ENCODE results near the gene CRISP2. TPM values are rescaled to one million over a fixed set of nuclear protein-coding genes. Genes with fewer than 3 reads are reported as not detected.

Gene CRISP2
- total and polyA plus RNA-seq, 4 donors = 0.28 TPM; not detected in 3

- no peaks in the 10 kb centered on the region for H3K4me1 ChIP-seq (ENCODE audit: control insufficient read depth in 4 of 4, insufficient read depth in 4 of 4, low read length in 3 of 4)
- no peaks in the 10 kb centered on the region for H3K36me3 ChIP-seq (ENCODE audit: control insufficient read depth in 4 of 4, insufficient read depth in 3 of 4, low read depth in 1 of 4, low read length in 3 of 4)
- H3K27me3 ChIP-seq (ENCODE audit: control insufficient read depth in 4 of 4, insufficient read depth in 4 of 4, low read length in 3 of 4) = peaks cover 0 to 2% (median 0%) of the 10 kb centered on the region in 4 donors
- H3K4me3 ChIP-seq (ENCODE audit: low read depth in 1 of 3, low read length in 3 of 3) = no peak overlapping the region
- no peak for DNase-seq (ENCODE audit: low spot score)
- no peak overlapping the region for H3K27ac ChIP-seq (ENCODE audit: low read depth in 1 of 2, low read length in 2 of 2)
- no peaks in the 10 kb centered on the region for H3K9me3 ChIP-seq (ENCODE audit: control insufficient read depth in 4 of 4, low read length in 3 of 4)
- no peak overlapping the region for H3K9ac ChIP-seq (ENCODE audit: low read depth in 1 of 2, low read length in 2 of 2)
- no peak for TF ChIP-seq ZBTB33 (IDR thresholded peaks at IDR 0.05)
- no peak for TF ChIP-seq JUND (IDR thresholded peaks at IDR 0.05)
- no peak for TF ChIP-seq REST (IDR thresholded peaks at IDR 0.05)
- no peak for TF ChIP-seq RXRA (IDR thresholded peaks at IDR 0.05)
- TF ChIP-seq TAF1 (conservative IDR thresholded peaks at IDR 0.05) = no peak
- no peak for TF ChIP-seq FOXA2 (IDR thresholded peaks at IDR 0.05)
- no peak for TF ChIP-seq GABPA (IDR thresholded peaks at IDR 0.05 in 1 of 2, conservative IDR thresholded peaks at IDR 0.05 in 1 of 2)
- no peak for TF ChIP-seq RAD21 (IDR thresholded peaks at IDR 0.05)
- no peak for TF ChIP-seq YY1 (IDR thresholded peaks at IDR 0.05)
- 63% methylated on average over 4 of the region's 4 CpGs for WGBS
Measured at GRCh38 chr6:49736017-49736508, 22.7 kb upstream of the CRISP2 start.

GRCh38 chr6:49733680-49734079 is 20.3 kb upstream of the CRISP2 start:
- no peaks in the 10 kb centered on the region for H3K9me3 ChIP-seq (ENCODE audit: control insufficient read depth in 4 of 4, low read length in 3 of 4)
- DNase-seq (ENCODE audit: low spot score) = no peak
- H3K27ac ChIP-seq (ENCODE audit: low read depth in 1 of 2, low read length in 2 of 2) = no peak overlapping the region
- H3K9ac ChIP-seq (ENCODE audit: low read depth in 1 of 2, low read length in 2 of 2) = no peak overlapping the region
- TF ChIP-seq ATF3 (IDR thresholded peaks at IDR 0.05) (no peak), YY1 (IDR thresholded peaks at IDR 0.05) (no peak), JUND (IDR thresholded peaks at IDR 0.05) (no peak)
- H3K4me3 ChIP-seq (ENCODE audit: low read depth in 1 of 3, low read length in 3 of 3) = no peak overlapping the region
- H3K4me1 ChIP-seq (ENCODE audit: control insufficient read depth in 4 of 4, insufficient read depth in 4 of 4, low read length in 3 of 4) = no peaks in the 10 kb centered on the region
- no peaks in the 10 kb centered on the region for H3K36me3 ChIP-seq (ENCODE audit: control insufficient read depth in 4 of 4, insufficient read depth in 3 of 4, low read depth in 1 of 4, low read length in 3 of 4)
- peaks cover 0 to 2% (median 0%) of the 10 kb centered on the region in 4 donors for H3K27me3 ChIP-seq (ENCODE audit: control insufficient read depth in 4 of 4, insufficient read depth in 4 of 4, low read length in 3 of 4)
- 70% methylated on average over 2 of the region's 2 CpGs for WGBS

GRCh38 chr6:49732781-49733180 is 19.4 kb upstream of the CRISP2 start:
- WGBS = 84% methylated on average over 3 of the region's 3 CpGs
- H3K36me3 ChIP-seq (ENCODE audit: control insufficient read depth in 4 of 4, insufficient read depth in 3 of 4, low read depth in 1 of 4, low read length in 3 of 4) = no peaks in the 10 kb centered on the region
- no peak for TF ChIP-seq ZBTB33 (IDR thresholded peaks at IDR 0.05)
- TF ChIP-seq YY1 (IDR thresholded peaks at IDR 0.05) = no peak
- TF ChIP-seq RXRA (IDR thresholded peaks at IDR 0.05) = no peak
- TF ChIP-seq HNF4A (conservative IDR thresholded peaks at IDR 0.05) = no peak
- no peak for TF ChIP-seq MAX (IDR thresholded peaks at IDR 0.05)
- no peak for TF ChIP-seq RAD21 (IDR thresholded peaks at IDR 0.05)
- TF ChIP-seq REST (IDR thresholded peaks at IDR 0.05) = no peak
- no peak for TF ChIP-seq NR2F2 (IDR thresholded peaks at IDR 0.05)
- TF ChIP-seq EGR1 (IDR thresholded peaks at IDR 0.05; ENCODE audit: low read depth in 2 of 2) = no peak
- TF ChIP-seq TAF1 (conservative IDR thresholded peaks at IDR 0.05) = no peak
- no peak for TF ChIP-seq HNF4G (IDR thresholded peaks at IDR 0.05)
- TF ChIP-seq ATF3 (IDR thresholded peaks at IDR 0.05) = no peak

More at GRCh38 chr6:49732781-49733180, 19.4 kb upstream of the CRISP2 start:
- DNase-seq (ENCODE audit: low spot score) = no peak
- H3K9me3 ChIP-seq (ENCODE audit: control insufficient read depth in 4 of 4, low read length in 3 of 4) = no peaks in the 10 kb centered on the region
- H3K4me3 ChIP-seq (ENCODE audit: low read depth in 1 of 3, low read length in 3 of 3) = no peak overlapping the region
- peaks cover 0 to 2% (median 0%) of the 10 kb centered on the region in 4 donors for H3K27me3 ChIP-seq (ENCODE audit: control insufficient read depth in 4 of 4, insufficient read depth in 4 of 4, low read length in 3 of 4)
- no peak overlapping the region for H3K27ac ChIP-seq (ENCODE audit: low read depth in 1 of 2, low read length in 2 of 2)
- no peak overlapping the region for H3K9ac ChIP-seq (ENCODE audit: low read depth in 1 of 2, low read length in 2 of 2)
- no peaks in the 10 kb centered on the region for H3K4me1 ChIP-seq (ENCODE audit: control insufficient read depth in 4 of 4, insufficient read depth in 4 of 4, low read length in 3 of 4)
